IPS-NIHi11 (cell line): ENCODE data around the gene PRPS1.
"Not testable (repeated sequence)": the region's sequence is repeated elsewhere in the genome, so short reads cannot be mapped to it uniquely, and the experiment has no call there.

Experiments used
- DNase-seq: peaks from one replicate; pipeline ENCODE4 v3.0.0; 2012; ENCODE audit warnings: mixed read lengths, low spot score

PRPS1 gene

GRCh38 chrX:107674480-107675364 is 46.4 kb downstream of the PRPS1 start:
- no peak for DNase-seq

GRCh38 chrX:107675365-107675654 is 47.0 kb downstream of the PRPS1 start:
- no peak for DNase-seq

- DNase-seq = no peak
Observed at GRCh38 chrX:107675823-107676555, 47.7 kb downstream of the PRPS1 start.

GRCh38 chrX:107676559-107677378 is 48.5 kb downstream of the PRPS1 start:
- DNase-seq = peak; percentile 6

GRCh38 chrX:107677501-107677901 is 49.2 kb downstream of the PRPS1 start:
- no peak for DNase-seq

GRCh38 chrX:107677909-107678308 is 49.6 kb downstream of the PRPS1 start:
- DNase-seq = no peak

- DNase-seq = no peak
Observed at GRCh38 chrX:107678957-107679740, 50.8 kb downstream of the PRPS1 start.

GRCh38 chrX:107682256-107682655 is 53.9 kb downstream of the PRPS1 start:
- DNase-seq = no peak

- no peak for DNase-seq
Observed at GRCh38 chrX:107683124-107683895, 55.0 kb downstream of the PRPS1 start.

GRCh38 chrX:107683931-107684330 is 55.6 kb downstream of the PRPS1 start:
- no peak for DNase-seq

- DNase-seq = peak; percentile 62
Observed at GRCh38 chrX:107684956-107685385, 56.7 kb downstream of the PRPS1 start.

GRCh38 chrX:107685586-107685985 is 57.3 kb downstream of the PRPS1 start:
- not testable (repeated sequence) for DNase-seq

- no peak for DNase-seq
Observed at GRCh38 chrX:107686026-107686425, 57.7 kb downstream of the PRPS1 start.

GRCh38 chrX:107686792-107687191 is 58.5 kb downstream of the PRPS1 start:
- no peak for DNase-seq

- DNase-seq = no peak
Observed at GRCh38 chrX:107687445-107687844, 59.1 kb downstream of the PRPS1 start.

- DNase-seq = no peak
Observed at GRCh38 chrX:107691024-107691448, 62.7 kb downstream of the PRPS1 start.

GRCh38 chrX:107699616-107700015 is 71.3 kb downstream of the PRPS1 start:
- DNase-seq = no peak

GRCh38 chrX:107700317-107700774 is 72.0 kb downstream of the PRPS1 start:
- peak; percentile 29 for DNase-seq
